Epithelial cell of proximal tubule (primary cell): ENCODE results near the gene CXorf65. TPM values are rescaled to one million over a fixed set of nuclear protein-coding genes. Genes with fewer than 3 reads are reported as not detected.

Experiments used
- DNase-seq: peaks from one replicate; pipeline ENCODE4 v3.0.0-alpha.2; 2011; ENCODE audit warnings: low read depth
- H3K4me3 ChIP-seq: 2 replicates; pipeline ENCODE4 v1.5.1; 2011; ENCODE audit warnings: low read depth, mild to moderate bottlenecking, low read length
- total RNA-seq: library from RNA; depleted of rRNA; stranded (reverse); fragments of >200 nt; gene quantifications from 2 replicates; pipeline ENCODE4 v1.2.3, GENCODE V29; 2015
- TF ChIP-seq, protein P1 (sequence below): conservative IDR thresholded peaks from 2 replicates; pipeline ENCODE4 v1.5.1; 2012; ENCODE audit warnings: low read depth, mild to moderate bottlenecking, low read length

CXorf65 gene
- total RNA-seq, 1 donor from 2014 or later, result not detected

DNA sequence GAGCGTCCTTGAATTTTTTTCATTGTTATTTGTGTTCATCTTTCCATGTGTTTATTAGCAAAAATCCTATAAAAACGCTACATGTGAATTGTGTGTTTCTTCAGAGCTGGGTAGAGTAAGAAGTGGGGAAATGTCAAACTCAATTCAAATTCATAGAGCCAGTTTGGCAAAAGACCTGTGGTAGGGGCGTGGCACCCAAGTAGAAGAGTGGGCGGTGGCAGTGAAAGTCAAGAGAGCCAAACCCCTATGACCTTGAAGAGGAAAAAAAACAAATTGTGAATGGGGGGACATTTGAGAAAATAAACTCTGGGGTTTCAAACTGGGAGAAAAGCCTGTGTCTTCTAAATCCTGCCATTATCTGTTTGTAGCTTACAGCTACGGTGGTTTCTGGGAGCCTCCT is 15.3 kb downstream of the CXorf65 start:
- no peak for DNase-seq
- no peak overlapping the region for H3K4me3 ChIP-seq
- TF ChIP-seq, protein P1, sequence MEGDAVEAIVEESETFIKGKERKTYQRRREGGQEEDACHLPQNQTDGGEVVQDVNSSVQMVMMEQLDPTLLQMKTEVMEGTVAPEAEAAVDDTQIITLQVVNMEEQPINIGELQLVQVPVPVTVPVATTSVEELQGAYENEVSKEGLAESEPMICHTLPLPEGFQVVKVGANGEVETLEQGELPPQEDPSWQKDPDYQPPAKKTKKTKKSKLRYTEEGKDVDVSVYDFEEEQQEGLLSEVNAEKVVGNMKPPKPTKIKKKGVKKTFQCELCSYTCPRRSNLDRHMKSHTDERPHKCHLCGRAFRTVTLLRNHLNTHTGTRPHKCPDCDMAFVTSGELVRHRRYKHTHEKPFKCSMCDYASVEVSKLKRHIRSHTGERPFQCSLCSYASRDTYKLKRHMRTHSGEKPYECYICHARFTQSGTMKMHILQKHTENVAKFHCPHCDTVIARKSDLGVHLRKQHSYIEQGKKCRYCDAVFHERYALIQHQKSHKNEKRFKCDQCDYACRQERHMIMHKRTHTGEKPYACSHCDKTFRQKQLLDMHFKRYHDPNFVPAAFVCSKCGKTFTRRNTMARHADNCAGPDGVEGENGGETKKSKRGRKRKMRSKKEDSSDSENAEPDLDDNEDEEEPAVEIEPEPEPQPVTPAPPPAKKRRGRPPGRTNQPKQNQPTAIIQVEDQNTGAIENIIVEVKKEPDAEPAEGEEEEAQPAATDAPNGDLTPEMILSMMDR, result no peak

DNA sequence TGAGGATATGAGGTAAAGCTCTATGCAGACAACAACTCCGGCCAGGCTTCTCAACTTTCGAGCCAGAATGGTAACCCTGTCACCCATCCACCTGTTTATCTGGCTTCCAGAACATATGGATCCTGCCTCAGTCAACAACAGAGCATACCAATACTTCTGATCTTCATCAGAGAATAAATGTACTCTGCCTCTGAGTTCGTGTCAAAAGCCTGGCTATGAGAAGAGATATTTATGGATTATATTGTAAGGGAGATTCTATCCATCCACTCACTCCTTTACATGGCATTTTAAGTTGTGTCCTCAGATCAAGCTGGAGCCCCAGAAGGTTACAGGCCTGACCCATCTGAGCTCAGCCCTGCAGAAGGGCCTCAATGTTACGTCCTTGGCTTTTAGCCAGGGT is 20.6 kb downstream of the CXorf65 start:
- H3K4me3 ChIP-seq, result no peak overlapping the region
- TF ChIP-seq, protein P1, result no peak
- no peak for DNase-seq

DNA sequence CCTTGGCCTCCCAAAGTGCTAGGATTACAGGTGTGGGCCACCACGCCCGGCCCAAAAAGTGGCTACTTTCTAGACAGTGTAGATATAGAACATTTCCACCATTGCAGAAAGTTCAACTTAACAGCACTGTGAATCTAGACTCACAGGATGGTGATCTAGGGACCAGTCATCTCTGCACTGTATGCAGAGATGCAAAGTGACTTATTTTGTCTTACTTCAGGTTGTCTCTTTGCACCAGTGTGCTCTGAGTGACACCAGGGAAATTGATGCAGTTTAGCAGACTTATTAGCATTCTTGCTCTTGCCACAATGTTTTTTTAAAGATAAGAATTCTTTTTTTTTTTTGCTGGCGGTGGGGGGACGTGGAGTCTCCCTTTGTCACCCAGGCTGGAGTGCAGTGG is 23.7 kb downstream of the CXorf65 start:
- DNase-seq, result no peak
- TF ChIP-seq, protein P1, result no peak
- no peak overlapping the region for H3K4me3 ChIP-seq

DNA sequence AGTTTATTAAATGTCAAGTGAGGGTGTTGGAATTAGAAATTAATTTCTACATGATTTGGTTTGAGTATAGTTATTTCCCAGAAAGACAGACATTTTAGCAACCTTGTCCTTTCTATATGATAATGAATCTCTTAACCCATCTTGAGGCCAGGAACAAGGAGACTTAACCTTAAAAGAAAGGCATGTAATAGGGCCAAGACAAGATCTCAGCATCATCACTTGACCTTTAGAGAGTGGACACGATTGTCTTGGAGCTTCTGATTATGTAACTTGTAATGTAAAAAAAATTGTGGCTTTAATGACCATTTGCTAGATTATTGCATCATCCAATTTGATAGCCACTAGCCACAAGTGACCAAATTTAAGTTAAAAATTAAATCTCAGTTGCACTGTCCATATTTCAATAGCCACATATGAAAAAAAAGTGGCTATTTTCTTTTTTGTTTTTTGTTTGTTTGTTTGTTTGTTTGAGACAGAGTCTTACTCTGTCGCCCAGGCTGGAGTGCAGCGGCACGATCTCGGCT is 24.4 kb downstream of the CXorf65 start:
- no peak for DNase-seq
- TF ChIP-seq, protein P1, result no peak
- no peak overlapping the region for H3K4me3 ChIP-seq

DNA sequence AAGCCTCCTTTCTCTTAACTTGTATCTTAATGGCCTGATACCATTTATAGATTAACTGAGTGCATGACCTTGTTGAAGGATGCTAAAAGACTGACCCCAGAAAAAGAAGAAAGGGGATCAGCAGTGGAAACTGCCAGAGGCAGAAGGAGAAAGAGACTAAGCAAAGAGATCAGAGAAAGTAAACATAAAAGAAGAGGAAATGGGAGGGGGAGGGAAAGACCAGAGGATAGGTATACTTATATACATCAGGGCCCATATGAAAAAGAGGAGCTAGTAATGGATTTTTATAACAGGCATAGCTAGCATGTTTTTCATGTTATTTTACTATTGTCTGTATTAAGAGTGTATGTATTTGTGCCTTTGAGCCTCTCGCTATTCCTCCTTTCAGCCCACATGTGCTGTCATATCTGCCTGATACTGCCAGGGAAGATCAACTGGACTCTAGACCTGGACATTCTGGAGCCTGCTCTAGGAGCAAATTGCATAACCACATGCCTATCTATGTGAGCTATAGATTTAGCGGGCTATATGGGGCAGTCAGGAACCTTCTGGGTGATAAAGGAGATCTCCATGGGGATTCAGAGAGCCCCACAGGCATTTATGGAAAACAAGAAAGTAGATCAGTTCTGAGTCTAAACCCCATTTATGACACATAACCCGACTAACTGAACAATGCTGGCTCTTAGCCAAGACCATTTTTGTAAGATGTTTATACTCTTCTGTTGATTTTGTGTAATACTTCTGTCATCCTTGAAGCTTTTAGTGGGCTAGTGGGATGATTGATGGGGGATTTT is 25.0 kb downstream of the CXorf65 start:
- no peak for DNase-seq

DNA sequence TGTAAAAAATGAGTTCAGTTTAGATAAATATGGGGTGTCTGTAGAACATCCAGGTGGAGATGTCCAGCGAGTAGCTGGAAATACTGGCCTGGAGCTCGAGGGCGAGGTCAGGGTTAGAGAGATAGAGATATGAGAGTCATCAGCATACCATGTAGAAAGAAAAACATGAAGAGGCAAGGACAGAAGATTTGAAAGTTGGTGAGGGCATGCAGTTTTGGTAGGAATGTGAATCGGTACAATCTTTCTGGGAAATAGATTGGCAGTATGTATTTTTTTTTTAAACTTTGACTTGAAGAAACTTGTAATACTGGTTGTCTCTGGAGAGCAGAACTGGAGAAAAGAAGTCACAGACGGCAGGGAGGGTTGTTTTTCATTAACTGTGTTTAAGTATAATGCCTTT is 36.0 kb downstream of the CXorf65 start:
- H3K4me3 ChIP-seq, result no peak overlapping the region
- TF ChIP-seq, protein P1, result no peak
- no peak for DNase-seq

More for the DNA sequence above, 25.0 kb downstream of the CXorf65 start:
- TF ChIP-seq, protein P1, result no peak
- no peak overlapping the region for H3K4me3 ChIP-seq
